Esophagus muscularis mucosa (tissue), 3 donors: ENCODE data around the gene PROCA1.

Source experiments
- CTCF ChIP-seq, 3 experiments: fragments of 200-600 bp in 2 of 3; fragments of 450-650 bp in 1 of 3; sonication (generic) in 2 of 3; IDR thresholded peaks; one replicate each; pipeline ENCODE4 v1.5.1; 2017 to 2019; ENCODE audit warnings: antibody characterized with exemption in 3 of 3, mild to moderate bottlenecking in 2 of 3, moderate library complexity in 1 of 3
- POLR2A ChIP-seq: fragments of 450-650 bp; IDR thresholded peaks from one replicate; pipeline ENCODE4 v1.6.1; 2017; ENCODE audit warnings: antibody characterized with exemption, moderate library complexity, mild to moderate bottlenecking, low read depth

DNA sequence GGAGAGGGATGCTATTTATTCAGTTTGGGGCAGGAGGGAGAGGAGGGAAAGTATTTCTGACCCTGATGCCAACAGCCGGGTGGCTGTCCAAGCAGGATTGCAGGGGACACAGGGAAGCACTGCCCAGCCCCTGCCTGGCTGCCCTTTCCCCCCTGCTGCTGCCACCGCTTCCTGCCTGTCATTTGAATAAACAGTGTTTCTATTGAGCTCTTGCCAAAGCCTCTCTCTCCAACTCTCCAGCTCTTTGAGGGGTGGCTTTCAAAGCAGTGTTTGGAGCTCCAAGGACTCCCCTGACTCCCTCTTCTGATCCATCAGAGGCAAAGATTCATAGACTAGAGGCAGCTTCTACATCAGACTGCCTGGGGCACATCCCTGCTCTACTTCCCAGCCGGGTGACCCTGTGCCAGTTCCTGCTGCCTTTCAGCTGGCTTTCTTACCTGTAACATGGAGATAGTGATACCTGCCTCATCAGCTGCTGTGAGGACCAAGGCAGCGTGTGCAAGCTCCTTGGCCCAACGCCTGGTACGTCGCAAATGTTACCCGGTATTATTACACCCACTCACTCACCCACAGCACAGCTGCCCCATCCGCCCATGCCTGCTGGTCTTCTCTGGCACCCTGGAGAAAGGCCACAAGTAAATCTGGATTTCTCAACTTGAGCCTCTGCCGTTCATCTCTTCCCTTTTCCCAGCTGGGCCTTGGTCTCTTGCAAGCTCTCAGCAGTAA is 9.5 kb downstream of the PROCA1 start:
- TF ChIP-seq CTCF (IDR thresholded peaks at IDR 0.05): no peak
- no peak for TF ChIP-seq POLR2A
